Measurements from ENCODE around the gene RCAN2.

The RCAN2 gene

GRCh38 chr6:46204880-46205650 is 286.2 kb downstream of the RCAN2 start:
- DNase-seq = no peak

- DNase-seq = no peak
Measured at GRCh38 chr6:46203391-46204177, 287.7 kb downstream of the RCAN2 start.

GRCh38 chr6:46201702-46202101 is 289.5 kb downstream of the RCAN2 start:
- no peak for DNase-seq

GRCh38 chr6:46199387-46199786 is 291.9 kb downstream of the RCAN2 start:
- DNase-seq = no peak

GRCh38 chr6:46191961-46192360 is 299.3 kb downstream of the RCAN2 start:
- DNase-seq = no peak

- no peak for DNase-seq
Measured at GRCh38 chr6:46190889-46191288, 300.4 kb downstream of the RCAN2 start.

GRCh38 chr6:46189726-46190125 is 301.5 kb downstream of the RCAN2 start:
- no peak for DNase-seq

GRCh38 chr6:46186583-46186982 is 304.7 kb downstream of the RCAN2 start:
- no peak for DNase-seq

GRCh38 chr6:46184114-46184513 is 307.1 kb downstream of the RCAN2 start:
- DNase-seq = no peak

GRCh38 chr6:46175976-46176375 is 315.3 kb downstream of the RCAN2 start:
- DNase-seq = no peak

- DNase-seq = no peak
Measured at GRCh38 chr6:46175446-46175845, 315.8 kb downstream of the RCAN2 start.

- no peak for DNase-seq
Measured at GRCh38 chr6:46174904-46175303, 316.3 kb downstream of the RCAN2 start.

GRCh38 chr6:46172176-46172575 is 319.1 kb downstream of the RCAN2 start:
- no peak for DNase-seq
